ENCODE measurements around the gene CMTM2.

GRCh38 chr16:66618588-66619375, 39.5 kb downstream of the CMTM2 start:
- TF ChIP-seq YY1 (IDR thresholded peaks at IDR 0.05; ENCODE audit: insufficient read depth, insufficient read length): no peak
- TF ChIP-seq ZNF274 (IDR thresholded peaks at IDR 0.05; ENCODE audit: low read depth, low read length): no peak
